BE2C (cell line): ENCODE data around the gene GID8.
"Not testable (repeated sequence)": the region's sequence is repeated elsewhere in the genome, so short reads cannot be mapped to it uniquely, and the experiment has no call there.

Experiments used
- DNase-seq: peaks from one replicate; pipeline ENCODE4 v3.0.0-alpha.2; 2020
- H3K27me3 ChIP-seq: fragments of 250-450 bp; sonication (Bioruptor Pico); 2 replicates; pipeline ENCODE4 v1.5.1; 2020; ENCODE audit warnings: mild to moderate bottlenecking
- H3K36me3 ChIP-seq: fragments of 250-450 bp; sonication (Bioruptor Pico); 2 replicates; pipeline ENCODE4 v1.5.1; 2020; ENCODE audit warnings: mild to moderate bottlenecking
- H3K4me1 ChIP-seq: fragments of 250-450 bp; sonication (Bioruptor Pico); 2 replicates; pipeline ENCODE4 v1.5.1; 2020
- H3K4me3 ChIP-seq: 2 replicates; pipeline ENCODE4 v1.5.1; 2011; ENCODE audit warnings: low read depth, low read length
- H3K9me3 ChIP-seq: fragments of 250-450 bp; sonication (Bioruptor Pico); 2 replicates; pipeline ENCODE4 v1.5.1; 2020
- TF ChIP-seq, protein P1 (sequence below): IDR thresholded peaks from 2 replicates; pipeline ENCODE4 v1.5.1; 2012; ENCODE audit warnings: mild to moderate bottlenecking, low read depth, low read length

GID8 gene

DNA sequence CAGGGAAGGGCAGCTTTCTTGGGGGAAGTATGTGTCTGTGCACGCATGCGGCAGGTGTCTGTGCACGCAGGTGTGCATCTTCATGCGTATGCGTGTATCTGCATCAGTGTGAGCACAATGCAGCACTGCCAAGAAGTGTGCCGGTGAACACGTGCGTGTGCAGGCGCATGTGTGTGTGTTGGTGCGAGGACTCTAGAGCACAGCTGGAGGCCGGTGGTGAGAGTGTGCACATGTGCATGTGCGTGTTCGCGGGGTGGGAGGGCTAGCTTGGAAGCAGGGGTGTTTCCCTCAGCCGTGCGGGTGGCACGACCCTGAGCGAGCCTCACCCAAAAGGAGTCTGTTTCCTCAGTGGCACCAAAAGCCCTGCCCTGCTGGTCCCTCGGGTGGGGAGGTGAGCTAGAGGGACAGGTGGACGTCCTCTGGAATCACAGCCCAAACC, 22.1 kb downstream of the GID8 start:
- Histone ChIP-seq H3K36me3 (no peaks in the 10 kb centered on the region), H3K4me1 (peaks cover 24% of the 10 kb centered on the region), H3K4me3 (no peak overlapping the region), H3K9me3 (no peaks in the 10 kb centered on the region), H3K27me3 (no peaks in the 10 kb centered on the region)
- DNase-seq = no peak
- TF ChIP-seq, protein P1, sequence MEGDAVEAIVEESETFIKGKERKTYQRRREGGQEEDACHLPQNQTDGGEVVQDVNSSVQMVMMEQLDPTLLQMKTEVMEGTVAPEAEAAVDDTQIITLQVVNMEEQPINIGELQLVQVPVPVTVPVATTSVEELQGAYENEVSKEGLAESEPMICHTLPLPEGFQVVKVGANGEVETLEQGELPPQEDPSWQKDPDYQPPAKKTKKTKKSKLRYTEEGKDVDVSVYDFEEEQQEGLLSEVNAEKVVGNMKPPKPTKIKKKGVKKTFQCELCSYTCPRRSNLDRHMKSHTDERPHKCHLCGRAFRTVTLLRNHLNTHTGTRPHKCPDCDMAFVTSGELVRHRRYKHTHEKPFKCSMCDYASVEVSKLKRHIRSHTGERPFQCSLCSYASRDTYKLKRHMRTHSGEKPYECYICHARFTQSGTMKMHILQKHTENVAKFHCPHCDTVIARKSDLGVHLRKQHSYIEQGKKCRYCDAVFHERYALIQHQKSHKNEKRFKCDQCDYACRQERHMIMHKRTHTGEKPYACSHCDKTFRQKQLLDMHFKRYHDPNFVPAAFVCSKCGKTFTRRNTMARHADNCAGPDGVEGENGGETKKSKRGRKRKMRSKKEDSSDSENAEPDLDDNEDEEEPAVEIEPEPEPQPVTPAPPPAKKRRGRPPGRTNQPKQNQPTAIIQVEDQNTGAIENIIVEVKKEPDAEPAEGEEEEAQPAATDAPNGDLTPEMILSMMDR = no peak

DNA sequence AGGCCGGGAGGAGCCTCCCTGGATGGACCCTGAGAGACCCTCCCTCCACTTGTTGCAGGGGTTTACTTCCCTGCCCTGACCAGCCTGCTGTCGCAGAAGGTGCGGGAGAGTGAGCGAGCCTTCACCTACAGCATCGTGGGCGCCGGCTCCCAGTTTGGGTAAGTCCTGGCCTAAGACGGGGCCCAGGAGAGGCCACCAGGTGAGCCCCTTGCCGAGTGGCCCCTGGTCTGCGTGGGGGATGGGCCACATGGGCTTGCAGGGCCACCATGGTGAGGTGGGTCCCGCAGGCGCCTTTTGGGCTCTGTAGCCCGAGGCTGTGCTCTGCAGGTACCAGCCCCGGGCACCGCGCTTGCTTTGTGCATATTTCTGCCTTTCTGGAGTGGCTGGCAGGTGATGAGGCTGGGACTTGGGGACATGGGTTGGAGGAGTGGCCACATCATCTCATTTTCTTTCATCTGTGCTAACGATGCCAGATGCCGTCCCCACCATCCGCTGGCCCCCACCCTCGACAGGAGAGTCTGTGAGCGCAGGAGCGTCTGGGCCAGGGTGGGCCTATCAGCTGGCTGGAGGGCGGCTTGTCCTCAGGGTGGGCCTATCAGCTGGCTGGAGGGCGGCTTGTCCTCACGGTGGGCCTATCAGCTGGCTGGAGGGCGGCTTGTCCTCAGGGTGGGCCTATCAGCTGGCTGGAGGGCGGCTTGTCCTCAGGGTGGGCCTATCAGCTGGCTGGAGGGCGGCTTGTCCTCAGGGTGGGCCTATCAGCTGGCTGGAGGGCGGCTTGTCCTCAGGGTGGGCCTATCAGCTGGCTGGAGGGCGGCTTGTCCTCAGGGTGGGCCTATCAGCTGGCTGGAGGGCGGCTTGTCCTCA, 22.7 kb downstream of the GID8 start:
- not testable (repeated sequence) for H3K36me3 ChIP-seq, H3K9me3 ChIP-seq, H3K27me3 ChIP-seq
- Histone ChIP-seq H3K4me1 (peaks cover 24% of the 10 kb centered on the region), H3K4me3 (peak overlapping the region; percentile 49)
- DNase-seq = peak; percentile 95

DNA sequence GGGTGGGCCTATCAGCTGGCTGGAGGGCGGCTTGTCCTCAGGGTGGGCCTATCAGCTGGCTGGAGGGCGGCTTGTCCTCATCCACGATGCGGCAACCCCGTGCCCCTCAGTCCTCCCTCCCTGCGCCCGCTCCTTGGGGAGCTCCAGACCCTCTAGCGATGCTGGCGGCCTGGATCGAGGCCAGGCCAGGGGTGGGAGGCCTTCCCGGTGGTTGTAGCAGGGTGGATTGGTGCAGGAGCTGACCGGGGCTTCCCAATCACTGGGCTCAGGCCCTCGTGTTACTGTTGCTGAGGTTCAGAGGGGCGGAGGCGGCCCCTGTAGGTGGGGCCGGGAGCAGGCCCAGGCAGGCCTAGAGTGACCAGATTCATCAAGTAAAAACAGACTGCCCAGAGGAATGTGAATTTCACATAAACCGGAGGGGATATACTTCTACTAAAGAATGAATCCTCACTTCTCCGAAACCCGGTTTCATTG, 23.4 kb downstream of the GID8 start:
- peak; percentile 99 for DNase-seq

DNA sequence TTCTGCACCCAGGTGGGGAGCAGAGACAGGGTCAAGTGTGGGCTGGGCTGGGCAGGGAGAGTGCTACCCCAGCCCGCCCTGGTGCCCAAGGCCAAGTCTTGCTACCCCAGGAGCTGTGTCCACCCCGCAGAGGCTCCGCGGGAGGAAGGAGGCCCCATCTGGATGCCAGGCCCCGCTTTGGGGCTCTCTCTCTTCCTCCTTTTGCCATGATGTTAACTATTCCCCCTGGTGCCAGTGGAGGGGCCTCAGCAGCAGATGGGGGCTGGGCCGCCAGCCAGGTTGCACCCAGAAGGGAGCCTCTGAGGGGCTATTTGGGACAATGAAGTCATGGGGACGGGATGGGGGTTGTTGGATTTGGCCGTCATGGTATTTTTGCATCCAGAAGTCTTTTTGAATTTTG, 23.9 kb downstream of the GID8 start:
- Histone ChIP-seq H3K4me3 (peak overlapping the region; percentile 23), H3K36me3 (no peaks in the 10 kb centered on the region)

More for the DNA sequence above, 23.4 kb downstream of the GID8 start:
- Histone ChIP-seq H3K36me3 (no peaks in the 10 kb centered on the region), H3K4me1 (peaks cover 22% of the 10 kb centered on the region), H3K9me3 (no peaks in the 10 kb centered on the region), H3K4me3 (peak overlapping the region; percentile 23), H3K27me3 (no peaks in the 10 kb centered on the region)
- TF ChIP-seq, protein P1 = peak; percentile 31

DNA sequence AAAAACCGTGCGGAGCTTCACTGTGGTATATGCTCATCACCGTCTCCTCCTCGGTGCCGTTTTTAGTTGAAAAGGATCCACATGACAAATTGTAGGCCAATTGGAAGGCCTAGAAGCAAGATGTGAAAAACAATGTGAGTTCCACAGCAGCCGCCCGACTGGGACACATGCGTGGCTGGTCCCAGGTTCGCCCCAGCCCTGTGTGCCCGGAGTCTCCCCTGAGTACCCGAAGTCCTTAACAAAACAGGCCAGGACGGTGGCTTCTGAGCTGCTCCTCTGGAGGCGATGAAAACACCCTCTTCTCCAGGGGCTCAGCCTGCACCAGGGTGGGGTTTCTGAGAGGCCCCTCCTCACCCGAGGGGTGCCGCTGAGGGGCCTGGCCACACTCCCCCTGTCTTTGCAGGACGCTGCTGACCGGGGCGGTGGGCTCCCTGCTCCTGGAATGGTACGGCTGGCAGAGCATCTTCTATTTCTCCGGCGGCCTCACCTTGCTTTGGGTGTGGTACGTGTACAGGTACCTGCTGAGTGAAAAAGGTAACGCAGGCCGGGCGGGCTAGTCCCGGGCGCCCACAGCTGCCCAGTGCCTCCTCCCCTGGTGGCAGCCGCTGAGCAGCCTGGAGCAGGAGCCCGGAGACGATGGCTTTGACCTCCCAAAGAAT, 24.4 kb downstream of the GID8 start:
- Histone ChIP-seq H3K4me1 (peaks cover 16% of the 10 kb centered on the region), H3K36me3 (no peaks in the 10 kb centered on the region)
- TF ChIP-seq, protein P1 = no peak

More for the DNA sequence above, 23.9 kb downstream of the GID8 start:
- peaks cover 17% of the 10 kb centered on the region for H3K4me1 ChIP-seq
- DNase-seq = no peak
- no peaks in the 10 kb centered on the region for H3K9me3 ChIP-seq
- H3K27me3 ChIP-seq = no peaks in the 10 kb centered on the region
- TF ChIP-seq, protein P1 = no peak

DNA sequence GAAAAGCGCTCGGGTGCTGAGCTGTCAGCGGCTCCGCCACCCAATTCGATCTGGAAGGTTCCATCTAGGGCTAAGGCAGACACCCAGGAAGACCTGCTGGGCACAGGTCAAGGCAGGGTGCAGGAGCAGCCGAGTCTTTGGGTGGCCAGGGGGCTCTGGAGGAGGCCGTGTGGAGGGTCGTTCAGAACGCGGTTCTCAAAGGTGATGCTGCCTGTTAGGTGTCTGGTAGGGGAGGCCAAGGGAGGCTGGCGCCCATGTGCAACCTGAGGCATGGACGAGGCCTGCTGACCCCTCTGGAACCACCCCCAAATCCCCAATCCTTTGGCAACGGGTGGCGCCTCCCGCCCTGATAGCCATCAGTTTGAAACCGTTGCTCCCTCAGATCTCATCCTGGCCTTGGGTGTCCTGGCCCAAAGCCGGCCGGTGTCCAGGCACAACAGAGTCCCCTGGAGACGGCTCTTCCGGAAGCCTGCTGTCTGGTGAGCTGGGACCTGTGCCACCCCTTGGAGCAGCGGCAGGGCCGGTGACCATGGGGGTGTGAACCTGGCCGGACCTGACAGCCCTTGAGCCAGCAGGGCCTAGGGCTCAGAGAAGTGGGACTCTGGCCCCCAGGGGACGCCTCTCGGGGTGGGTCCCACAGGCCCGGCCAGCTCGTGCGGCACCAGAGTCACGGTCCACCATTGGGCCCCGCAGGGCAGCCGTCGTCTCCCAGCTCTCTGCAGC, 25.1 kb downstream of the GID8 start:
- TF ChIP-seq, protein P1 = no peak
- peaks cover 16% of the 10 kb centered on the region for H3K4me1 ChIP-seq
- H3K4me3 ChIP-seq = no peak overlapping the region
- no peaks in the 10 kb centered on the region for H3K27me3 ChIP-seq
- no peak for DNase-seq
- H3K36me3 ChIP-seq = no peaks in the 10 kb centered on the region
- H3K9me3 ChIP-seq = no peaks in the 10 kb centered on the region

More for the DNA sequence above, 24.4 kb downstream of the GID8 start:
- no peaks in the 10 kb centered on the region for H3K9me3 ChIP-seq
- no peak for DNase-seq
- H3K27me3 ChIP-seq = no peaks in the 10 kb centered on the region
- no peak overlapping the region for H3K4me3 ChIP-seq
